Common myeloid progenitor, CD34-positive (primary cell): ENCODE data around the gene KIAA1210.
A peak's percentile ranks its signal among the peaks of the same experiment; 100 is the strongest.
"Not testable (repeated sequence)": the region's sequence is repeated elsewhere in the genome, so short reads cannot be mapped to it uniquely, and the experiment has no call there.

Experiments
- CTCF ChIA-PET: fragments of 350-600 bp; sonication (Branson Sonifier 250); formaldehyde crosslinking; loops from one replicate; lab custom pipeline; 2021; ENCODE audit warnings: antibody characterized with exemption; lab: Charles Lee
- POLR2A ChIA-PET: fragments of 350-600 bp; sonication (Branson Sonifier 250); formaldehyde crosslinking; loops from one replicate; lab custom pipeline; 2021; ENCODE audit warnings: antibody characterized with exemption; lab: Charles Lee
- DNase-seq, 3 donors: peaks; one replicate each; pipeline versions ENCODE4 v3.0.0 to v3.0.0-alpha.2; 2013
- H3K27ac ChIP-seq, 2 experiments: 1 replicate in 1 of 2; 2 replicates in 1 of 2; pipeline ENCODE4 v1.7.0; 2013; ENCODE audit warnings: inconsistent platforms in 2 of 2, low read length in 2 of 2, mild to moderate bottlenecking in 2 of 2, low read depth in 1 of 2, moderate library complexity in 1 of 2; ENCODE audit not compliant: severe bottlenecking in 2 of 2, insufficient read depth in 1 of 2, poor library complexity in 1 of 2
- H3K27me3 ChIP-seq, 5 experiments: replicated peaks in 2 of 5; 1 replicate in 3 of 5; 2 replicates in 2 of 5; pipeline versions ENCODE4 v1.6.1 to v1.7.0; 2013; ENCODE audit warnings: low read length in 4 of 5, mild to moderate bottlenecking in 2 of 5, moderate library complexity in 2 of 5, inconsistent platforms in 1 of 5; ENCODE audit not compliant: insufficient read depth in 5 of 5, control insufficient read depth in 4 of 5
- H3K36me3 ChIP-seq, 4 experiments: 1 replicate in 2 of 4; 2 replicates in 2 of 4; pipeline versions ENCODE4 v1.6.1 to v1.7.0; 2013; ENCODE audit warnings: low read length in 3 of 4, control low read depth in 1 of 4, mild to moderate bottlenecking in 1 of 4; ENCODE audit not compliant: control insufficient read depth in 4 of 4, insufficient read depth in 4 of 4
- H3K4me1 ChIP-seq, 4 experiments: 1 replicate in 3 of 4; 2 replicates in 1 of 4; pipeline versions ENCODE4 v1.6.1 to v1.7.1; 2013; ENCODE audit warnings: low read length in 3 of 4, mild to moderate bottlenecking in 3 of 4, control low read depth in 1 of 4, inconsistent platforms in 1 of 4, moderate library complexity in 1 of 4; ENCODE audit not compliant: control insufficient read depth in 4 of 4, insufficient read depth in 4 of 4; ENCODE audit errors: control extremely low read depth in 1 of 4
- H3K4me3 ChIP-seq, 7 experiments: 1 replicate in 4 of 7; 2 replicates in 3 of 7; pipeline versions ENCODE4 v1.5.1 to v1.7.0; 2013; ENCODE audit warnings: mild to moderate bottlenecking in 7 of 7, low read length in 6 of 7, moderate library complexity in 6 of 7, inconsistent platforms in 2 of 7, low read depth in 2 of 7, control low read depth in 1 of 7; ENCODE audit not compliant: insufficient read depth in 4 of 7, control insufficient read depth in 1 of 7; ENCODE audit errors: extremely low read depth in 1 of 7
- H3K9me3 ChIP-seq, 5 experiments: 1 replicate in 4 of 5; 2 replicates in 1 of 5; pipeline versions ENCODE4 v1.6.1 to v1.7.1; 2013; ENCODE audit warnings: low read length in 4 of 5, mild to moderate bottlenecking in 2 of 5, inconsistent platforms in 1 of 5, low read depth in 1 of 5, moderate library complexity in 1 of 5; ENCODE audit not compliant: control insufficient read depth in 4 of 5, insufficient read depth in 2 of 5; ENCODE audit errors: control extremely low read depth in 1 of 5
- WGBS: methylation state at CpG from one replicate; pipeline ENCODE4 v1.1.5; 2013; ENCODE audit not compliant: insufficient coverage; 5-methylcytosine and 5-hydroxymethylcytosine counted together

Gene KIAA1210

GRCh38 chrX:119041175-119041574 is 86.4 kb downstream of the KIAA1210 start:
- Histone ChIP-seq H3K27me3 (no peaks in the 10 kb centered on the region), H3K4me1 (no peaks in the 10 kb centered on the region), H3K36me3 (no peaks in the 10 kb centered on the region), H3K9me3 (no peaks in the 10 kb centered on the region), H3K27ac (no peak overlapping the region), H3K4me3 (no peak overlapping the region)
- CTCF ChIA-PET, result no interaction called here
- POLR2A ChIA-PET, result no interaction called here
- no peak for DNase-seq
- no CpG with 5 or more reads among the region's 4 CpGs for WGBS

DNA sequence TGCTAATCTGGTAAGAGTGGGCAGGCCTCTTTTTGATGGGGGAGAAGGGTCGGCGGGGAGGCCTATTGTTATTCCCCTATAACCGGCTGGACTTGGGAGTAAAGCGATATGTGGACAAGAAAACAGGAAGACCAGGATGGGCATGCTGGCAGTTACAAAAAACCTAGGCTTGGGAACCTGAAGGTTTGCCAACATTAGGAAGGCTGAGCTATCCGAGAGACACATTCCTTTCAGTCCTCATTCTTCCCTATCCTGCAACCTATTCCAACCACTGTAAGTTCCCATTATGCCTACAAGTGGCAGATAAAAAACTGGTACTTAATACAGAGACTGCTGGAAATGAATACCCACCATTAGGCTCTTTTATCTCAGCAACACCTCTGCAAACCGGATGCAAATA is 87.2 kb downstream of the KIAA1210 start:
- no peak overlapping the region for H3K27ac ChIP-seq
- WGBS, result 93% methylated on average over 3 of the region's 6 CpGs

DNA sequence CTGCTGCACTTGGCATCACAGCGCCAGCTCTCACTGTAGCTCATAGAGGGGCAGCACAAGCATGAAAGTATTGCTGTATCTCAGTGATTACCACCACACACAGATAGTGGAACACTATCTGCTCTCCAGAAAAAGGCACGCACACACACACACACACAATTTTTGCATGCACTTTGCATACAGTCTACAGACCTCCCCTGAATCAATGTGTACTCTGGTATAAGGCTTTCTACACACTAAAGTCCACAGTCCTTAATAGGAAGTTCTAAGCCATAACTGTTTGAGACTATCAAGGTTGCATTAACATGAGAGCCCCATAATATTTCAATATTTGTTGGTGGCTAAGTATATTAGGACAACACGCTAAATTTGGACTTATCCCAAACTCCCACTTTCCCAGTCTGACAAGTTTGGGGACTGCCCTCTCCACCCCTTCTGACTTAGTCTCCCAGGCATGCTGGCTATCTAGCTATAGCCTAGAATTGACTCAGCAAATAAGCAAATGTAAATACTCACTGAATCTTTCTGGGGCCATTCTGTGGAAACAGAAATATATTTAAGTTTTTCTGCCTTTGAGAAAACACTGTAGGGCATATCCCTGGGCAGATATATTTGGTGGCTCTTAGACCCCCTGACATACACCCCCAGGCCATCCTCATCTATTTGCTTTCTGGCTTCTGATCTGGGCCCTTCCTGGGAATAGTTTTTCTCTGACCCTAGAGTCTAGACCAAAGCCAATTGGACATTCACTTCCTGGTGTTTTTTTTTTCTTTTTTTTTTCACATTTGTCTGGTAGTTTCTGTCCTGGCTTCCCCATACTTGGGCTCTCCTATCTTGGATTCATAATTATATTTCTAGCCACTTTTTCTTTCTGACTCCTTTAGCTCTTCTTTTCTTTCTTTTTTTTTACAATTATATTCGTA is 91.2 kb downstream of the KIAA1210 start:
- Histone ChIP-seq H3K4me3 (no peak overlapping the region), H3K4me1 (no peaks in the 10 kb centered on the region), H3K27me3 (no peaks in the 10 kb centered on the region), H3K27ac (no peak overlapping the region), H3K36me3 (no peaks in the 10 kb centered on the region), H3K9me3 (peaks cover 0 to 3% (median 0%) of the 10 kb centered on the region in 5 experiments)
- ChIA-PET CTCF (no interaction called here), POLR2A (interaction anchor here (0.7 kb wide), 1 partner anchor 213 kb away, joined by 3 read pairs; the partner anchor contains the start of gene ZCCHC12)
- 100% methylated on average over 2 of the region's 4 CpGs for WGBS
- no peak for DNase-seq

More for the DNA sequence above, 87.2 kb downstream of the KIAA1210 start:
- Histone ChIP-seq H3K9me3 (no peaks in the 10 kb centered on the region), H3K4me1 (no peaks in the 10 kb centered on the region), H3K36me3 (no peaks in the 10 kb centered on the region), H3K27me3 (no peaks in the 10 kb centered on the region), H3K4me3 (no peak overlapping the region)
- ChIA-PET CTCF (no interaction called here), POLR2A (no interaction called here)
- no peak for DNase-seq

- Histone ChIP-seq H3K36me3 (no peaks in the 10 kb centered on the region), H3K4me3 (no peak overlapping the region), H3K27me3 (no peaks in the 10 kb centered on the region), H3K27ac (no peak overlapping the region), H3K9me3 (peaks cover 0 to 3% (median 0%) of the 10 kb centered on the region in 5 experiments), H3K4me1 (no peaks in the 10 kb centered on the region)
- DNase-seq, result no peak
- ChIA-PET POLR2A (no interaction called here), CTCF (interaction anchor here (1.5 kb wide), 1 partner anchor 15 kb away, joined by 3 read pairs; no protein-coding TSS in a partner anchor)
Observed at GRCh38 chrX:119030990-119031389, 96.6 kb downstream of the KIAA1210 start.

- DNase-seq, H3K27me3 ChIP-seq, POLR2A ChIA-PET, H3K9me3 ChIP-seq, H3K4me3 ChIP-seq, H3K4me1 ChIP-seq, CTCF ChIA-PET, H3K27ac ChIP-seq, H3K36me3 ChIP-seq: not testable (repeated sequence)
- WGBS, result no CpG with 5 or more reads among the region's 10 CpGs
Observed at GRCh38 chrX:119029656-119030055, 98.0 kb downstream of the KIAA1210 start.

DNA sequence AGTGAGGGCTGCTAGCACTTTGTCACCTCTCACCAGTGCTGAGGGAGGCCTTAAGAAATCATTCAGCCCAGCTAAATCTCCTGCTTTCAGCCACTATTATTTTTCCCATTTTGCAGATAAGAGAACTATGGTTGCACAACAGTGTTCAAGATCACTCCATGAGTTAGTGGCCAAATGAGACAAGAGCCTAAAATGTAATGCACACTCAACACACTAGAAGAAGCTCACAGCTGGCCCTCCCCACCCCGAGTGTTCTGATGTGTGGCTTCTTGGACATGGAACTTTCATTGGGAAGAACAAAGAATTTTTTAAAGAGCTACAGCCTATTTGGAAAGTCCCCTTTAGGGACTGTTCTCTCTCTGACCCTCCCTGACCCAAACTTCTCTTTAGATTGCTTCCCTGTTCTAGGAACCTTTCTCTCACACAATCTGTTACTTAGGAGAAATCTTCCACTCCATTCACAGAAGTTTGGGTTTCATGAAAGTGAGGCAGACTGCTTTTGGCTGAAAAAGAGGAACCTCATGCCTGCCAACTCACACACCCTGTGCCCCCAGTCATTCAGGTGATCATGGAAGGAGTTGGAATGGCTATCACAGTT is 98.8 kb downstream of the KIAA1210 start:
- CTCF ChIA-PET, result no interaction called here
- DNase-seq, result peak in 2 of 3 donors; percentile 23 to 40
- no peak overlapping the region for H3K27ac ChIP-seq
- H3K27me3 ChIP-seq, result no peaks in the 10 kb centered on the region
- H3K36me3 ChIP-seq, result no peaks in the 10 kb centered on the region
- no peaks in the 10 kb centered on the region for H3K4me1 ChIP-seq
- no peak overlapping the region for H3K4me3 ChIP-seq
- no peaks in the 10 kb centered on the region for H3K9me3 ChIP-seq
- POLR2A ChIA-PET, result no interaction called here
- 100% methylated on average over 1 of the region's 1 CpG for WGBS
